ENCODE results near the gene CDC42BPG.

DNA sequence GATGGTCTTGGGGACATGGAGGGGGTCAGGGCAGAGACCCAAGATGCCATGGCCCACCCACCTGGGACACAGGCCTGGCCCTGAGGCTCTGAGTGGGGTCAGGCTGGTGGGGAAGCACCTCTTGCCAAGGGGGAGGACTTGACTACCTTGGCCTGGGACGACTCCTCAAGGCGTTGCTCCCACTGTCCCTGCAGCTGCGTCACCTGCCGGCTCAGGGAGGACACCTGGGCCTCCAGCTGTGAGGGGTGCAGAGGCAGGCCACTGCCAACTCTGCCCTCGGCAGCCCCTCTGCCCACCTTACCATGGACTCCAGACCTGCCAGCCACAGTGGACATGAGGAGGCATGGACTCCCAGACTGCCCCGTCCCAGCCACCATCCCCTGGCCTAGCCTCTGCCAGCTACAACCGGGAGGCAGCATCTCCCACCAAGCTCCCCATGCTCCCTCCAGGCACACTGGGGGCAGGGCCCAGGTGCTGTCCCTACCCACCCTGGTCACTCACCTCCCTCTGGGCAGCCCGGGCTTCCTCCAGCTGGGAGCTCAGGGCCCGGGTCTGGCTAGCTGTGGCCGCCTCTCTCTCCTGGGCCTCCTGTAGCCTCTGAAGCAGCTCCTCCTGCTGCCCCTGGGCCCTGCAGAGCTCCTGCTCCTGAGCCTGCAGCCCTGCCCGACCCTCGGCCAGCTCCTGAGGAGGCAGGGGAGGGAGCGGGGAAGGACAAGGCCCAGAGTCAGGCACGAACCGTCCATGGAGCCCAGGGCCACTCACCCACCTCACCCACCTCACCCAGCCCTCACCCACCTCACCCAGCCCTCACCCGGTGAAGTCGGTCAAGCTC, 8.6 kb downstream of the CDC42BPG start:
- TF ChIP-seq, protein P1, sequence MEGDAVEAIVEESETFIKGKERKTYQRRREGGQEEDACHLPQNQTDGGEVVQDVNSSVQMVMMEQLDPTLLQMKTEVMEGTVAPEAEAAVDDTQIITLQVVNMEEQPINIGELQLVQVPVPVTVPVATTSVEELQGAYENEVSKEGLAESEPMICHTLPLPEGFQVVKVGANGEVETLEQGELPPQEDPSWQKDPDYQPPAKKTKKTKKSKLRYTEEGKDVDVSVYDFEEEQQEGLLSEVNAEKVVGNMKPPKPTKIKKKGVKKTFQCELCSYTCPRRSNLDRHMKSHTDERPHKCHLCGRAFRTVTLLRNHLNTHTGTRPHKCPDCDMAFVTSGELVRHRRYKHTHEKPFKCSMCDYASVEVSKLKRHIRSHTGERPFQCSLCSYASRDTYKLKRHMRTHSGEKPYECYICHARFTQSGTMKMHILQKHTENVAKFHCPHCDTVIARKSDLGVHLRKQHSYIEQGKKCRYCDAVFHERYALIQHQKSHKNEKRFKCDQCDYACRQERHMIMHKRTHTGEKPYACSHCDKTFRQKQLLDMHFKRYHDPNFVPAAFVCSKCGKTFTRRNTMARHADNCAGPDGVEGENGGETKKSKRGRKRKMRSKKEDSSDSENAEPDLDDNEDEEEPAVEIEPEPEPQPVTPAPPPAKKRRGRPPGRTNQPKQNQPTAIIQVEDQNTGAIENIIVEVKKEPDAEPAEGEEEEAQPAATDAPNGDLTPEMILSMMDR (IDR thresholded peaks at IDR 0.05; ENCODE audit: low read depth, low read length), result no peak
- TF ChIP-seq EZH2phosphoT487 (IDR thresholded peaks at IDR 0.05; ENCODE audit: low read depth), result no peak

All from OCI-LY3 (cell line).